NCI-H524 treated with DMSO at 0.1 percent for 48 hours (cell line): ENCODE results near the gene DCP1B.
A peak's percentile ranks its signal among the peaks of the same experiment; 100 is the strongest.
"Not testable (repeated sequence)": the region's sequence is repeated elsewhere in the genome, so short reads cannot be mapped to it uniquely, and the experiment has no call there.

Source experiments
- DNase-seq: peaks from one replicate; lab custom pipeline; 2025; lab: John Stamatoyannopoulos, UW

The DCP1B gene

DNA sequence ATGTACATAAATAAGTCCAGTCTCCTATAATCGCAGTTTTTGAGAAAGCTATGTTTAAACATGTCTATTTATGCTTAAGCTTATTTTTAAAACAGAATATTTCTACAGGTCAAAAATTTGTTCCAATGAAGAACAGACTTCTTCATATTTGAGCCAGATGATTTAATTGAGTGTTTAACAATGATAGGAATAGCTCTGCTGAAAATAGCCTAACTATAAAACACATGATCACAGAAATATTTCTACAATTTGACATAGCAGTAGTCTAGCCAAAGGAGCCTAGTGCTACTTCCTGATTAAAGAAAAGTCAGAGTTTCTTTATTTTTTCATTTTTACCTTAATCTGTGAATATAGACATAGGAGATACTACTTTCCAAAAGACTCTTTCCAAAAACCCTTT, 29.4 kb downstream of the DCP1B start:
- DNase-seq, result no peak

DNA sequence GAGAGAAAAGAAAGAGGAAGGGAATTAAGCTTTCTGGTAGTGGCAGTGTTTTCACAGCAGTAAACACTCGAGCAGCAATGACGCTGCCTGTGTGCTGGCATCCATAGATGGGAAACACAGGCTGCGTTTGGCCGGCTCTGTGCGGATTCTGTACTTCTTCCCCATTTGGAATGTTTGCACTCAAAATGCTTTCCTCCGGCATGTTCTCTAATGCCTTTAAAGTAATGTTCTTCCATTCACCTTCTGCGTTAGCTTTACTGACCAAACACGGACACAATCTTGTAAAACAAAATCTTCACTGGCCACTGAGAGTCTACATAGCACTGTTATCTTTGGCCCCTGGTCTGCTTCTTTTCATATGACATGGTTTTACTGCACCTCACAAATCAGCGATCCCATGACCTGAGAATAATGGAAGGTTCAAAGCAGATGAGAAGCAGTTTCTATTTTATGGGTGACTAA, 31.4 kb downstream of the DCP1B start:
- no peak for DNase-seq

DNA sequence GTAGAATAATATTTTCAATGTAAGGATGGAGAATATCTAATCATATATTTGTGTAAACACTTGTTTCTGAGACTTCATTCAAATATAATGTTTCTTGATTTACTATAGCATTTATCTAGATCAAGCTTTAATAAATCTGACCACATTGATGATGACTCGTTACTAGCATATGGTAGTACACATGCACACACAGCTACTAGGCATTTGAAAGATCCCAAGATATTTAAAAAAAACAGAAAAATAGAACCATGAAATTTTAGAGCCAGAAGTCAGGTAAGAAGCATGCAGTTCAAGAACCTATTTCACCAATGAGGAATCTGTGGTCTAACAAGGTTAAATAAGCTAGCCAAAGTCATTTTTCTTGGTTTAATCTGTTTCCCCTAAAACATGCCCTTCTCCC, 32.0 kb downstream of the DCP1B start:
- no peak for DNase-seq

DNA sequence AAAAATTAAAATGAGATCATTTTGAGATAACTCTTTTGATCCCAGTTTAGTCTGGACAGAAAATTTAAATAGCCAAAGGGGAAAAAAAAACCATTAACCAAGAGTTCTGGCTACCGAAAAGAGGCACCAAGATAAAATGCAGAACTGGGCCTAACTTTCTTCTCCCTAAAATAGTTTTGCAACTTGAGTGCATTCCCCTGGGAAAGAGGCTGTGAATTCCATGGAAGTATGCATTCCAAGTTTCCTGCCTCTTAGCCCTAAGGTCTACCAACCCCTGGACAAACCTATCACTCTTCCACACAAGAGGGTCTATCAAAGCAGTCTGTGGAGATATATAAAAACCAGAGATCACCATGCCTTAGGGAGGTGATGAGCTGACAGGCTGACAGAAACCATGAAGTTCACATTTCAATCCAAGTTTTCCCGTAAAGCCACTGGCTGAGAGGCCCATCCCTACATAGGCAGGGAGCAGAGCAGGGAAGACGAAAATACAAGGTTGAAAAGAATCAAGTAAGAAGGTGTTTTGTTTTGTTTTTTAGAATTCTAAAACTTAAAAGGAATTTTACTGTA, 33.8 kb downstream of the DCP1B start:
- no peak for DNase-seq

DNA sequence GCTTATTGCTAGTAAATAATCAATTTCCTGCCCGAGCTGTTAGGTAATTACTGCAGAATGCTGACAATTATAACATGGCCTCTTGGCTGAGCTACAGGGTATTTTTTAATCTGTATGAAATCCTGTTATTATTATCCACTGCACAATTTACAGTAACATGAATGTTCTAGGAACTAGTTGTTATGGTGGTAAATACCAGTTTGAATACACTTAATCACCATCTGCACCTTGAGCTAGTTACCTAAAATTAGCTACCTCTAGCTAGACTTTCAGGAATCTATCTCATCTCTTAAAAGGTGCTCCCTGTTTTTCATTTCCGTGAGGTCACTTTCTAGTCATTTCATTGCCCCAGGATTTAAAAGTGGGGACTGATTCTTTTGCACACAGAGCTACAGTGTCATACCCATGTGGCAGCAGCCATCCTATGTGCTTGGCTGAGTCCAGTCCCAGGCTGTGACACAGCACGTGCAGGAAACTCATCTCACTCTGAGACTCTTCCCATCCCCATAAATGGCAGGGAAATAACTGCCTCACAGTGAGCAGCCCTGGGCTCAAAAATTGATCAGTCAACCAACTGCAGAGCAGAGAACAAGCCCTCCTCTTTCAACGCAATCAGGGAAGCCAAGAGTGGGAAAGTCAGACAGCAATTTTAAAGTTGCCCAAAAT, 37.6 kb downstream of the DCP1B start:
- no peak for DNase-seq

DNA sequence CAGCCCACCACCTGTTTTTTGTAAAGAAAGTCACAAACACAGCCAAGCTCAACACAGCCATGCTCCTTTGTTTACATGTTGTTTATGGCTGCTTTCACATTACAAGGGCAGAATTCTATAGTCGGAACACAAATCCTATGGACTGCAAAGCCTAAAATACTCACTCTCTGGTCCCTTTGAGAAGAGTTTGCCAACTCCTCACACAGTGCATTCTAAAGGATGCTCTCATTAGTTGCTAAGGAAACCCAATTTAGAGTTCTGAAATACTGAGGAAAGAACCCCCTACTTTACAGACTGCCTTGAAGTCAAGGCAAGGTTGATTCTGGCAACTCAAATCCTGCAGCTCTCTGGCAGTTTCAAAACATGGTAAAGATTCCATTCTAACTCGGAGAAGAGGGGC, 38.3 kb downstream of the DCP1B start:
- DNase-seq, result no peak

DNA sequence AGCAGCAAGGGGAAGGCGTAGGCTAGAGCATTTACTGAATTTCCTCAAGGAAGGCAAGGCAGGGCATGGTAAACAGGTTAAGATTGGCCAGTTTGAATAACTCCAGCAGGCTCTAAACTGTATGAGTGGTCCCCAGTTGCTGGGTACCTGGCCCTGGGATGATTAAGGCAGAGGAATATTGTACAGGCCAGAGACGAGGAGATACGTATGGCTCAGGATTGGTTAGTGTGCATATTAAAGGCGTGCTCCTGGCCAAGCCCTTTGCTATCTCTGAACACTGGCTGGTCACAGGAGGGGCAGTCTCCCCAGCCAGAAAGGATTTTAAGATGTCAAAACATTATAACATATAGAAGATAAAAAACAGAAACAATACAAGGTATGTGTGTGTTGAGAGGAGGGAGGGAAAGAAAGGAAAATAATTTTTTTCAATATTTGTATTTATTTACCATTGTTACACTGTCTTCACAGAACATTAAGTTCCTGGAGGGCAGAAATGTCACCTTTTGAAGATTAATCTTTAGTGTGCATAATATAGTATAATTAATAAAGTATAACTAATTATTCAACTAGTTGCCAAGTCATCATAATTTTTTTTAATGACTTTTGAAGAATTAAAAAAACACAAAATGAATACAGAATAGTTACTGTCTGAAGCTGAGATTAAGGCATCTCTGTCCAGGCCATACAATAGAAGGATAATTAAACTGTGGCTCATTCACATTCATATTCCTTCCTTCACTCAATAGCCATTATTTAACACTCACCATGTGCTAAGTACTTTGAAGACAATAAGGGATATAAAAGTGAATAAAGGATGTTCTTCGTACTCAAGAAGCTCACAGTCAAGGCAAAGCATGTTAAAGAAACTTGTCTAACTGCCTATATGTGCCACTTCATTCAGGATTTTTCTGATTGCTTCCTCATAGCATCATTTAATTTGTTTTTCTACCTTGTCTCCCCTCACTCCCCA, 41.9 kb downstream of the DCP1B start:
- DNase-seq, result no peak

DNA sequence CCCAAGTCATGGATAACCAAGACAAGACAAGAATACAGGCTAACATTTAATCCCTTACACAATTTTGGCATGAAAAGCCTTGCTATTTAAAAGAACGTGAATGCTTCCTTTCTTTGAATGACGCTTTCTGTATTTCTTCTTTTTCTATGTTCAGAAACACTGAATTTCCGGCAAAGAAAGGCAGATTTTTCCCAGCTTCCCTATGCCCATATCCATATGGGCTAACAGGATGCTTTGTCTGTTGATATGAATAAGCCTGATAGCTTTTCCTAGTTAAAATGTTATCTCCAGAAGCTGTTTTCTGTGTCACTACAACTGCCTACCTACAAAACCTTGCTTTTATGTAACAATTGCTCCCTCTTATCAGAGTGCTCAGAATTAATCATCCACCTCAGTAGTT, 47.5 kb downstream of the DCP1B start:
- no peak for DNase-seq

DNA sequence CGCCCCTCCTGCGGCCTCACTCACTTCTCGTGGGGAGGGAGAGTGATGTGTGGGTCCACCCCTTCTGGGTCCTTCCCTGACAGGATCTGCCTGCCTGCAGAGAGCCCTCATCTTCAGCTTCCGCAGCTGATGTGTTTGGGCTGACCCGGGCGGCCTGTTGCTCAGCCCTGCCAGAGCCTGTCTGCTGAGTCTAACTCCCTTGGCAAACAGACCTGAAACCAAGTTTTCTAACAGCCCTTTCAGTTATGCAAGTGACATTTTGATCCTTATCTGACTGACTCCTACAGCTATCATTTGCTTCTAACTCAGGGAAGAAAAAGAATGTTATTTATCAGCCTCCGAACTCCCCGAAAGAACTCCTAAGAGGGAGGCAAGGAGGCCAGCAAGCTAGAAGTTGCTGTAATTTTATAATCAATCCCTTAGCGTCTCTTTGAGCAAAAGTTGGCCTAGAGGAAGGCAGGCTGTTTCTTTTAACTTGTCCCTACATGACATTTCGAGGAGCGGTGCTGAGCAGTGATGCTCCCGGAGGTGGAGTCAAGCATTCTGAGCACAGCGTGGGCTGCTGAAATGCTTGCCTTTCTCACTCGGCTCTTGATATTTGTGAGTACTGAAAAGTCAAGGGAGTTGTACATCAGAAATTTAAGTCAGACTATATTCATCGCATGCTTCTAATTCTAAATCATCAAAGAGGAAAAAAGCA, 54.3 kb downstream of the DCP1B start:
- DNase-seq, result no peak

DNA sequence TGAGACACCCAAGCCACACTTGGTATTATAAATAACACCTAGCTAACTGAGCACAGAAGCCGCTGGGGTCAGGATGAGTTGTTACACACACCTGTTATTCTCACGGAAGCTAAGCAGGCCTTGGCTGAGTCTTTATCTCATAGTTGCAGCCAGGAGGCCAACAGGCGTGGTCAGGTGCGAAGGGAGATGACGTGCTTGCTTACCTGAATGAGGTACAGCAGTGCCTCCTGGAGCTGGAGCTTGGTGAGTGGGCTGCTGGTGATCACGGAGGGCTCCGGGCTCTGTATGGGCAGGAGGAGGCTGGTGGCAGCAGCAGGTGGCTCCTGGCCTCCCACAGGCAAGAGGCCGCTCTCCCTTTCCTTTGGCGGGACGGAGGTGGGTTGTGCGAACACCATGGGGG, 55.4 kb downstream of the DCP1B start:
- DNase-seq, result no peak

DNA sequence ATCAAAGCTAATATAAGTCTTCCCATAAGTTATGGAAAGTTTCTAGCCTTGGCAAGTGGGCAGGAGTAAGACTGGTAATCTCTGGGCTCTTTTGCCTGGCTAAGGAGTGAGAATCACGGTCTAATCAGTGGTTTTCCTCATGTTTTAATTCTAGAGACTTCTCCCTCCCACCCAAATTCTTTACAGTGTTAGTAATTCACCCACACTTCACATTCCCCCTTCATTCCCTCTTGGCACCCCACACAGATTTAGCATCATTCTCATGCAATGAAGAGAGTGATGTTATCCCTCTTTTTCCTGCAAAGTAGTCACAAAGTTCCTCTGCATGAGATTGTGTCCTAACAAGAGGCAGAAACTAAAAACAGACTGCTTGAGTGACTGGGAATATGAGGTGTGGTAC, 57.2 kb downstream of the DCP1B start:
- no peak for DNase-seq

DNA sequence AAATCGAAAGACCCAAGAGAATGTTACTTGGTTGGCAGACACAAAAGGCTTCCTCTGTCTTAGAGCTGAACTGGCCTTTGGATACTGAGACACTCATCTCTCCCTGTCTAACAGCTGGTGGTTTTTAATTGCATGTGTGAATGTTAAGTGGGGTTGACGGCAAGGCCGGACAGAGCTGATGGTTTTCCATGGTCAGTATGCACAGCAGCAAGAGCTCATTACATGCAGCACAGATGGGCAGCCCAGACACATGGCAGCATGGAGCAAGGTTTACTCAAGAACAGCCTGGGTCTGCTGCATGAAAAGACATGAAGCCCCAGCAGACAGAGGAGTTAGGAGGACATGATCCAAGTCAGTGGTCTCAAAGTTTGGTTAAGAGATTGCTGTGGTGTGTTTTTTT, 58.0 kb downstream of the DCP1B start:
- peak; percentile 71 for DNase-seq

DNA sequence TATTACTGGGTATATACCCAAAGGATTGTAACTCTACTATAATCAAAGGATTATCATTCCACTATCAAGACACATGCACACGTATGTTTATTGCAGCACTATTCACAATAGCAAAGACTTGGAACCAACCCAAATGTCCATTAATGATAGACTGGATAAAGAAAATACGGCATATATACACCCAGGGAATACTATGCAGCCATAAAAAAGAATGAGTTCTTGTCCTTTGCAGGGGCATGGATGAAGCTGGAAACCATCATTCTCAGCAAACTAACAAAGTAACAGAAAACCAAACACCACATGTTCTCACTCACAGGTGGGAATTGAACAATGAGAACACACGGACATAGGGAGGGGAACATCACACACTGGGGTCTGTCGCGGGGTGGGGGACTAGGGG, 58.8 kb downstream of the DCP1B start:
- DNase-seq, result not testable (repeated sequence)

DNA sequence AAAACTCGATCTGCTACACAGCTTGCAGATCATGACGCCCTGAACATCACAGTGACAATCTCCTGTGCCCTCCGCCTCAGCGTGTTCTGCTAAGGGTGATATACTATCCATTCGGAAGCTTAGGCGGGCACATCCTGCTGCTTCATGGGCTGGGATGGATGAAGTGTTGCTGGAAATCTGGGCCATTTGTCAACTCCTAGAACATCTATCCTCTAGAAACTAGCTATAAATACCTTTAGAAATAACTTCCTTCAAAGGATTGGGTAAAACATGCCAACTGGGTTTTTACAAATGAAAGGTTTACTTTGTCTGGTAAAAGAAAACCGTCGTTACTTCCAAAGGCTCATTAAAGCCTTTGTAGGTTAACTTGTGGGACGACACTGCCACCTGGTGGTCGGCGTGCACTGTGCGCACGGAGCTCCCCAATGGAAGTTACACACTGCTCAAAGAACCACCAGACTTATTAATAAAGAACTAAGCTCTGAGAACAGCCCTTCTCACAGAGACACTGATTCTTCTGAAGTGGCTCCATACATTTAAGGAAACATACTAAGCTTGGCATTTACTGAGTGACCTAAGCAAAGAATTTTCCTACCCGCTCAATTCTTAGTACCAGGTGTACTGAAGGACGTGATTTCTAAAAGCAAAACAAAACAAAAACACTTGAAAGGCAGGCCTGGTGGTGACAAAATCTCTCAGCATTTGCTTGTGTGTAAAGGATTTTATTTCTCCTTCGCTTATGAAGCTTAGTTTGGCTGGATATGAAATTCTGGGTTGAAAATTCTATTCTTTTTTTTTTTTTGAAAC, 64.3 kb downstream of the DCP1B start:
- no peak for DNase-seq

DNA sequence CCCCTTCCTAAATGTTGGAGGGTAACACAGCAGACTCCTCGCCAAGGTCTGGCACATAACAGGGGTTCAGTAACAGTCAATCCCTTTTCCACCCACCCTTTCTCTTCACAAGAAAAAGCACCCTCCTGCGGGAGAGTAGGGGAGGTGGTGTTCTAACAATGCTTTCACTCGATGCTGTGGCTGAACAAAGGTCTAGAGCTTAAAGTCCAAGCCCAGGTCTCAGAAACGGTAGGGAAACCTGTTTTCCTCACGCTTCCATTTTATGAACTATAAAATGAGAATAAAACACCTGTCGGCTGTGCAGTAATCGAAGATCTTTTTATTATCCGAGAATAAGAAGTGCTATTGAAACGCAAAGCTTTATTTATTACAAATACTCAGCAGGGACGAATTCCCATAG, 64.9 kb downstream of the DCP1B start:
- no peak for DNase-seq

DNA sequence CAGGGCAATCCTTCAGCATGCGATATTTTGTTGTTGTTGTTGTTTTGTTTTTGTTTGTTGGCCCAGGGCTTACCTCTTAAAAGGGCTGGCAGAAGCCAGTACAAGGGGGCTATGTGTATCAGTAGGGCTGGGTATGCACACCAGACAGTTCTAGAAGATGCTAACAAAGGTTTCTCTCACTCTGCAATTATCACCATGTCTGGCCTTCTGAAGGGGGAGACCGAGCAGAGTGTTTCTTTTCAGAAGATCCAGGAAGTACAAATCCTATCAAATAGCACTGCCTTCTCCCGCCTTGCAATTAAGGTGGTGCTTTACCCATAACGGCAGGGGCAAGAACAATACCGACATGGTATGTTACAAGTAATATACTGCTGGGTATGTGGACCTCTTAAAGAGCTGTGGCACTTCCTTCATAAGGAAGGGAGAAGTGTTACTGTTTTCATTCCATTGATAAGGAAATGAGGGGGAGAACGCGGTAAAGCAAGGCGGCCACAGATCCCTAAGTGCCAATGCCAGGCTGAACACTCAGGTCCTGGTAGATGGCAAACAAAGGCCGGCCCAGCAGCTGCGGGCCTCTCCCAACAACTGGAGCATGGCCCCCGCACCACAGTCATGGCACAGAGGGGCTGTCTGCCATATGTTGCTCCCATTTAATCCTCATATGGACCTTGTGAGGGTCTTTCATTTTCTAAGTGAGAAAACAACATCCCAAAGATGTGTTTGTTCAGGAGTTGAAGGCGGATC, 66.6 kb downstream of the DCP1B start:
- DNase-seq, result no peak

DNA sequence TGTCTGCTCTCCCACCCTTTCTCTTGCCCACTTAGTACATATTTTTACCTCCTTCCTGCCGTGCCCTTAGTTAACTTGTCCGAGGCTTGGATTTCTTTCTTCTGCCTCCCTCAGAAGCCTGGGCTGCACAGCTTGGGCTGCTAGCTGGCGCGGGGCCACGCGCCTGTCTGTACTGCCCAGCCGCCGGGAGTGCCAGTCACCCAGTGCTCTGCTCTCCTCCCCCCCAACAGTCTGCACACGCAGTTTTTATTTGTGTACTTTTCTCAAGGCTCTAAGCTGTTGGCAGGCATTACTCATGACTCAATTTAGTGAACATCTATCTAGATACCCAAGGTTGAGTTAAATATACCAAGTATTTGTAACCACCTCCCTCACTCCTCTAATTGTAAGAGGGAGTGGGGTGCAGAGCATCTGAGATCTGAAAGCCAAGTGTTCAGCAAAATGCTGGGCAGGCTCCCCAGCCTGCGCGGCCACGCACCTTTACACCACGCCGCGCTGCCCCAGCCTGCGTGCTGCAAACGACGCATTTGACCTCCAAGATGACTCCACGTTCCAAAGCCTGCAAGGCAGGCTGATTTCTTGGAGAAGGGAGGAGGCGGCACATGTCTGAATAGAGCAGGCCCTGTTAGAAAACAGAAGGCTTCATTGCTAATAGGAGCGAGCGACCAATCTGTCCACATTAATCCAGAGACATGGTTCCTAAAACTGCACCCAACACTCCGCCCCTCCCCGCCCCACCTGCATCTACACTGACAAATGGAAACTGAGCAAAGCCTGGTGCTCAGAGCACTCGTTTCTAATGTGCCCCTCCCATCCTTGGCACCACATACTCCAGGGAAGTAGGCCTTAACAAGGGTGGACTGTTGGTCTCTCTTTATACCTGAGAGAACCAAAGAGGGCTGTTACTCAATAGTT, 67.6 kb downstream of the DCP1B start:
- DNase-seq, result no peak

DNA sequence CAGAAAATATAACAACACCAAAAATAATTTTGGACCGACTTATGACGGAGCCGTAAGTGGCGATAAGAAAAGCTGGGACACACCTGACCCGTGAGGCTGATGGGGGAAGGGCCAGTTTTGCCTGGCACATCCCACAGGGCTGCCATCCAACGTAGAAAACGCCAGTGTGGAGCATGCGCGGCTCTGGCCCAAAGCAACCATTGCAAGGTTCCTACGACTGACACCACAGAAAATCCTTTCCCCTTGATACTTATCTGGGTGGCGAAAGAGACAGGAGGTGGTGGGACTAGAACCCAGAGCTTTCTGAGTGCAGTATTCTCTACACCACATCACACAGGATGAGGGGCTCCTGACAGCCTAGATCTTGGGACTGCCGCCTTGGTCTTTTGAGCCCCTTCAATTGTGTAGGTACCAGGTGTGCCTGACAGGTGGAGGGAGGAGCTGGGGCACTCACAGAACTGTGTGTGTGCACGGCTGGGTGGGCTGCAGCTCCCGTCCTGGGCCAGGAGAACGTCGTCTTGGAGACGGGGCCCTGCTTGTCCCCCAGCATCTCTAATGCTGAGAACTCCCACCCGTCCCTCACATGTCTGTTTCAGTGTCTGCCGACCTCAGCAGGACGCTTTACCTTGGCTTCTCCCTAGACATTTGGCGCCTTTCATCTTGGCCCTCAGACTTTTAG, 68.4 kb downstream of the DCP1B start:
- no peak for DNase-seq

DNA sequence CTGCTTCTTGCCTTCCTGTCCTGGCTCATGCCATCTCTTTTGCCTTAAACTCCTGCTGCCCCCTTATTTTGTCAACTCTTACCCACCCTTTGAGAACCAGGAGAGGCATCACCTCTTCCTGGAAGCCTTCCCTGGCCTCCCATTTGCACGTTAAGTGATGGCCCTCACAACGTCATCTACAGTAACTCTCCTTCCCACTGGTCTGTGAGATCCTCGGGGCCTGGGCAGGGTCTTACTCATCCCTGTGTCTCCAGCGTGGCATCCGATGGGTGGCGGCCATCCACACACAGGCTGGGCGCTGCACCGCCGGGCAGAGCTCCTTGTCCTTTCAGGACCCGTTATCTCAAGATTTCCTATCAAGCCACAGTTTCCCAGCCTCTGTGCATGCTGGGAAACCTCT, 69.0 kb downstream of the DCP1B start:
- no peak for DNase-seq
